T-helper 1 cell treated with Interleukin-12 subunit alpha and Interleukin-12 subunit beta and Interleukin-4 antibody, amounts not matched to agents 30 ng/mL and 1 ng/mL, for 36 hours (primary cell): ENCODE results near the gene RAB11A. TPM values are rescaled to one million over a fixed set of nuclear protein-coding genes. Genes with fewer than 3 reads are reported as not detected.

Experiments used
- intact Hi-C: fragments of 100-400 bp; cut with micrococcal nuclease; formaldehyde crosslinking; loops from one replicate; pipeline ENCODE4 v1.15.1; 2024
- total RNA-seq: library from RNA; stranded (reverse); gene quantifications from 2 replicates; pipeline ENCODE4 v1.2.3, GENCODE V29; 2022

RAB11A gene
- 212 and 213 TPM in 2 replicates for total RNA-seq

GRCh38 chr15:65869126-65869953 lies at the start of gene RAB11A:
RAB11A (plus strand) TSS chr15:65869491; CDS start chr15:65869586, 95 bp downstream.
- intact Hi-C loops, result loop anchor here (1.0 to 5.0 kb wide), 9 partner anchors 13 to 487 kb away; partner anchors contain the start of genes DENND4A, DPP8, HACD3 and INTS14

DNA sequence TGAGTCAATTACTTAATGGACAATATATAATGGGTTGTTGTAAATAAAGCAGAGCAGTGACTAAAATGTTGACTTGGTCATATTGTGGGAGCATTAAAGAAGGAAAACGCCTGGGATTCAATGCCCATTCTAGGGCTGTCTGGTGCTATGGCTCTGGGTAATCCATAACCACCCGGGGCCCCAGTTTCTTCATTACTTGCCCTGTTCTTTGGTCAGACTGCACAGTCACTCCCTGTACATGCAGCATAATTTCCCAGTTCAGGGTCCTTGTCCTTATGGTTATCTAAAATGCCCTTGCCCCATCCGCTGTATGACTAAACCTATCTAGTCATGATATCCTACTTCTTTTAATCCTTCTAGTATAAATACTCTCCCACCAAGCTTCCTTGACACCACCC lies 49.7 kb upstream of the RAB11A start:
- intact Hi-C loops, result loop anchor here (1.0 to 2.0 kb wide), 5 partner anchors 9 to 208 kb away; partner anchors contain the start of genes DENND4A and INTS14

DNA sequence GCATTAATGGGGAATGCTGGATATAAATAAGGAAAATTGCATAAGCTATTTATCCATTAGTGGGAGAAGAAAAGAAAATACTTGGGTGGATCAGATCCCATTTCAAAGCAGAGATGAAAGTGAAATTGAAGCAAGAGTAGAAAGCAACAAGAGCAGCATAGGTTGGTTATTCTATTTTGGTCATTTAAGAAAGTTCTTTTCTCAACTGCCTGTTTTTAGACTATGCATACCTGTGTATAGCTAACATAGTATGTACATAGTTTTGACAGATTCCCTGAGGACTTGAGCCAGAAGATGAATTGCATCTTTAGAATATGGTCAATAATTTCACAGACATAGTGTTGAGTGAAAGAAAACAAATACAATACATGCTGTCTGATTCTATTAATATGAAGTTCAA lies 48.2 kb upstream of the RAB11A start:
- intact Hi-C loops, result loop anchor here (2.0 to 5.0 kb wide), 2 partner anchors 14 to 36 kb away; no protein-coding TSS in a partner anchor

GRCh38 chr15:65822316-65822715 lies 47.0 kb upstream of the RAB11A start:
- intact Hi-C loops, result loop anchor here (5.0 kb wide), 1 partner anchor 35 kb away; no protein-coding TSS in a partner anchor

GRCh38 chr15:65824031-65824743 lies 45.1 kb upstream of the RAB11A start:
- intact Hi-C loops, result loop anchor here (5.0 kb wide), 1 partner anchor 33 kb away; no protein-coding TSS in a partner anchor

- intact Hi-C loops, result loop anchor here (5.0 kb wide), 1 partner anchor 32 kb away; no protein-coding TSS in a partner anchor
Observed at GRCh38 chr15:65824941-65825544, 44.2 kb upstream of the RAB11A start.

DNA sequence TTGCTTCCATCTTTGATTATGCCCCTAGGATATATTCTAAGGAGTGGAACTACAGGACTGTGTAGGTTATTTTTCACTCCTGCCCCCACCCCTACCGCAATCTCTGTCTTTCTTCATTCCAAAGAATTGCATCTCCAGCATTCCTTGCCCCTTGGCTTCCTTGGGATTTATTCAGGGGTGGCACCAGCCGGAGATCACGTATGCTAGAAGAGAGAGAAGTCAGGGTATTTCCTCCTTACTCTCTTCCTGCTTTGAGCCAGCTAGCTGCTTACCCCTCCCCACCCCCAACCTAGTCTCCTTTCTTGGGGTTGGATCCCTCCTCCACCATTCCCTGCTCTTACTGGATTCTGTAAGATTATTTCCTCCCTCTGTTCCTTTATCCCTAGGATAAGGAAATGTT lies 42.2 kb upstream of the RAB11A start:
- intact Hi-C loops, result no loop called here

DNA sequence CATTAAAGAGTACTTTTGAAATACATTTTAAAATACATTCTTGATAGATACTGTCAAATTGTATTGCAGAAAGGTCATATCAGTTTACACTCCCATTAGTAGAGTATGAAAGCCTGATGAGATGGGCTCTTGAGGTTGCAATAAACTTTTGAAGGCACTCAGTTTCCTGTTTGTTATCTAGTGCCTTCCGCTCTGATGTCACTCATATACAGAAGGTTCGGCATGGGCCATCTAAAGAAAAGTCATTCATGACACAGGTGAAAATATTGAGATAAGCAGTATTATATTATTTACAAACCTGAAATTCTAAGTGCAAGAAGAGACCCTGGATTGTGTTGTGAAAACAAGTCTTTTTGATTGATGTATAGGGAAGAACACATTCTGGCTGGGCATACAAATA lies 40.7 kb upstream of the RAB11A start:
- intact Hi-C loops, result loop anchor here (1.0 to 2.0 kb wide), 4 partner anchors 9 to 68 kb away; partner anchors contain the start of genes DENND4A and RAB11A

DNA sequence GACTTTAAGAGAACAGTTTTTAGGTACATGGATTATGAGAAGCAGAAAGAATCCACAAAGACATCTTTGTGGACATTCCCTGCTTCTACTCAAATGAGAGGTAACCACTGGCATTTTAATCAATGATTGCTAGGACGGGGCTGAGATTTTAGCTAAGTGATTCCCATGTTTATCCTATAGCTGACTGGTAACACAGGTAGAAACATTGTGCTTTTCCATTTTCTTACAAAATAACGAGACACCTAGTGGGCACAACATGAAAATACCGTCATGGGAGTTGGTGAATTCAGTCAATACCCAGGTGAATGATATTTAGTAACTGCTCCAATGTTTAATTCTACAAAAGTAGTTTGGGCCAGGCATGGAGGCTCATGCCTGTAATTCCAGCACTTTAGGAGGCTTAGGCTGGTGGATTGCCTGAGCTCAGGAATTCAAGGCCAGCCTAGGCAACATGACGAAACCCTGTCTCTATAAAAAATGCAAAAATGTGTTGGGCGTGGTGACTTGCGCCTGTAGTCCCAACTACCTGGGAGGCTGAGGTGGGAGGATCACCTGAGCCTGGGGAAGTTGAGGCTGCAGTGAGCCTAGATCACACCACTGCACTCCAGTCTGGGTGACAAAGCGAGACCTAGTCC lies 40.0 kb upstream of the RAB11A start:
- intact Hi-C loops, result loop anchor here (1.0 to 2.0 kb wide), 2 partner anchors 68 to 191 kb away; no protein-coding TSS in a partner anchor

- intact Hi-C loops, result loop anchor here (2.0 kb wide), 1 partner anchor 14 kb away; no protein-coding TSS in a partner anchor
Observed at GRCh38 chr15:65832549-65833364, 36.5 kb upstream of the RAB11A start.

DNA sequence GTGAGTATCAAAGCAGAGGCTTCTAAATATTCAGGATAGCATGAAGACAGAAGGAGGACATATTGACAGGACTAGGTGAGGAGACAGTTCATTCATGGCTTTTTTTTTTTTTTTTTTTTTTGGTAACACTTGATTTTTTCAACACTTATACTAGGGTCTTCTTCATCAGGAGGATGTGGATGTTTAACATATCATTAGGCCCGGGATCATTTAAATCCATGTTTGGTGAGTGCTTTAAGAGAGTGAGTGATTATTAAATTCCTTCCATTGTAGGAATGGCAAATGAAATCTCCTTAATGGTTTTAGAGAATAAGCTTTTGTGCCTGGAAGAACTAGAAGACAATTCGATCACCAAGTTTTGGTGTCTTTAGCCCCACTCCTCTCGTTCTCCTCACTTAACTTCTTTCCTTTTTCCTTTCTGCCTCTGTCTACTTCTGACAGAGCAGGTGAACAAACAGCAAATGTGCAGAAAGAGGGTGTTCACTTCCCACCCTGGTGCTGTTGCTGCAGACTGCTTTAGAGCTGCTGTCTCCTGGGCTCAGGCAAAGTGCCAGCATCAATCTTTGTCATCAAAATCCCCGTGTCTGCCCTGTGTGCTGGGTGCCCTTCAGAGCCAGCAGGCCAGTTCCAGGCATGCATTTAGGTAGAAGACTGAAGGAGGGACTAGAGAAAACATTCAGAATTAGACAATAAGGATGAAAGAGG lies 35.6 kb upstream of the RAB11A start:
- intact Hi-C loops, result loop anchor here (2.0 kb wide), 1 partner anchor 15 kb away; no protein-coding TSS in a partner anchor

- intact Hi-C loops, result no loop called here
Observed at GRCh38 chr15:65834603-65835282, 34.5 kb upstream of the RAB11A start.

GRCh38 chr15:65835447-65835846 lies 33.8 kb upstream of the RAB11A start:
- intact Hi-C loops, result no loop called here

DNA sequence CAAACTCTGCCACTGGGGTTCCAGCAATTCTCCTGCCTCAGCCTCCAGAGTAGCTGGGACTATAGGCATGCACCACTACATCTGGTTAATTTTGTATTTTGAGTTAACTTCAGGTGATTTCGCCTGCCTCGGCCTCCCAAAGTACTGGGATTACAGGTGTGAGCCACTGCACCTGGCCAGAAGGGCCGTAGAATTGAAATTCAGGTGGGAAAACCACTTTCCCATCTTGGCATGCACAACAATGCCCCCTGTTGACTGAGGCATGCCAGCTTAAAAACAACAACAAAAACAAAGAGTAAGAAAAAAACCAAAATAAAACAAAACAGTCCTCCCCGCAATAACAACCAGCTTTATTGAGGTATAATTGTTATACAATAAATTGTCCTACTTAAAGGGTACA lies 32.6 kb upstream of the RAB11A start:
- intact Hi-C loops, result no loop called here

- intact Hi-C loops, result no loop called here
Observed at GRCh38 chr15:65837301-65838294, 31.7 kb upstream of the RAB11A start.

- intact Hi-C loops, result no loop called here
Observed at GRCh38 chr15:65839354-65839901, 29.9 kb upstream of the RAB11A start.

DNA sequence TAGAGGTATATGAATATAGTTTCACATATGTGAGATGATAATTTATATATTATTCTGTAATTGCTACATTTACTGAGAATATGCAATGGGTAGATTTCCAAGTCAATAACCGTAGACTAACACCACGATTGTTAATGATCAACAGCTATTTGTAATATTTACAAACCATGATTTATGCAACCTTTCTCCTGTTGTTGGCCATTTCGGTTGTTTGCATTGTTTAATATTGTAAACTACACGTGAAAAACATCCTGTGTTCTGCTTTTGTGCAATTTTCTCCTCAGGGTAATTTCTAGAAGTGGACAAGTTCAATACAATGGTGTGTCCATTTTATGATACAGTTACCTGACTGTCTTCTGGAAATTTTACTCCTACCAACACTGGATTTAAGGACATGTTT lies 29.3 kb upstream of the RAB11A start:
- intact Hi-C loops, result no loop called here
